Ureter (tissue), 1 donor: Measurements from ENCODE around the gene MRPL4. TPM values are rescaled to one million over a fixed set of nuclear protein-coding genes. Genes with fewer than 3 reads are reported as not detected.

Experiments
- total RNA-seq: library from RNA; stranded (reverse); gene quantifications from one replicate; pipeline ENCODE4 v1.2.4, GENCODE V29; 2023
- donor health status: DM: yes; HTN: yes; CAD: no.

The MRPL4 gene
- total RNA-seq, 1 donor from 2014 or later, result 65.3 TPM

Other genes with a start within 250 kb of the MRPL4 start
- gene COL5A3, start 241.7 kb upstream of the MRPL4 start, total RNA-seq, result 12.4 TPM
- not detected for gene RDH8, start 238.7 kb upstream of the MRPL4 start, total RNA-seq
- gene SHFL, start 165.9 kb upstream of the MRPL4 start, total RNA-seq, result 44.6 TPM
- gene ANGPTL6, start 149.5 kb upstream of the MRPL4 start, total RNA-seq, result 0.81 TPM
- gene PPAN, start 145.9 kb upstream of the MRPL4 start, total RNA-seq, result 78.6 TPM
- 25.6 TPM for gene P2RY11, start 140.5 kb upstream of the MRPL4 start, total RNA-seq
- 238 TPM for gene EIF3G, start 132.3 kb upstream of the MRPL4 start, total RNA-seq
- gene DNMT1, start 57.3 kb upstream of the MRPL4 start, total RNA-seq, result 61.1 TPM
- gene S1PR2, start 20.9 kb upstream of the MRPL4 start, total RNA-seq, result 10.9 TPM
- gene ICAM1, start 18.9 kb downstream of the MRPL4 start, total RNA-seq, result 20.4 TPM
- 1.0 TPM for gene ICAM4, start 34.7 kb downstream of the MRPL4 start, total RNA-seq
- gene ICAM5, start 37.7 kb downstream of the MRPL4 start, total RNA-seq, result 1.8 TPM
- 6.3 TPM for gene ZGLP1, start 57.6 kb downstream of the MRPL4 start, total RNA-seq
- 25.8 TPM for gene FDX2, start 63.8 kb downstream of the MRPL4 start, total RNA-seq
- 41.7 TPM for gene RAVER1, start 81.3 kb downstream of the MRPL4 start, total RNA-seq
- gene ICAM3, start 87.4 kb downstream of the MRPL4 start, total RNA-seq, result 8.7 TPM
- gene TYK2, start 128.4 kb downstream of the MRPL4 start, total RNA-seq, result 142 TPM
- gene CDC37, start 151.3 kb downstream of the MRPL4 start, total RNA-seq, result 192 TPM
- 9.4 TPM for gene PDE4A, start 168.3 kb downstream of the MRPL4 start, total RNA-seq